Fibroblast of mammary gland (primary cell): Measurements from ENCODE around the gene ALG5.
A peak's percentile ranks its signal among the peaks of the same experiment; 100 is the strongest.

ENCODE experiments used
- DNase-seq: peaks from one replicate; pipeline ENCODE4 v3.0.0-alpha.2; 2010; ENCODE audit warnings: low read depth
- H3K4me3 ChIP-seq: 2 replicates; pipeline ENCODE4 v1.5.1; 2011; ENCODE audit warnings: low read depth, mild to moderate bottlenecking, low read length, moderate library complexity; ENCODE audit not compliant: control insufficient read depth
- TF ChIP-seq, protein P1 (sequence below): conservative IDR thresholded peaks from 2 replicates; pipeline ENCODE4 v1.5.1; 2011; ENCODE audit warnings: low read depth, low read length, inconsistent platforms; ENCODE audit not compliant: control insufficient read depth, insufficient read depth

The ALG5 gene

DNA sequence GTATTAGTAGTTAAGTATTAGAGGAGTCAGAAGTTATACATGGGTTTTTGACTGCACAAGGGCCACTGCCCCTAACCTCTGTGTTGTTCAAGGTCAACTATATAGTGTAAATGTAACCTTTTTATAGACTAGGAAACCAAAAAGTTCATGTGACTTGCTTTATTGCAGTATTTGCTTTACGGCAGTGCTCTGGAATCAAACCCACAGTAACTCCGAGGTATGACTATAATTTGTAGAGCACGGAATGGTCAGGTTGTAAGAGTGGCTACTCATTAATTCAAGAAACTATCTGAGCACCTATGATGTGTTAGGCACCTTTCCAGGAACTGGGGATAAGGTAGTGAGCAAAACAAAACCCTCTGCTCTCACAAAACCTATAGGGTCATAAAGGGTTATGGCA lies 38.1 kb upstream of the ALG5 start:
- no peak for DNase-seq
- TF ChIP-seq, protein P1, sequence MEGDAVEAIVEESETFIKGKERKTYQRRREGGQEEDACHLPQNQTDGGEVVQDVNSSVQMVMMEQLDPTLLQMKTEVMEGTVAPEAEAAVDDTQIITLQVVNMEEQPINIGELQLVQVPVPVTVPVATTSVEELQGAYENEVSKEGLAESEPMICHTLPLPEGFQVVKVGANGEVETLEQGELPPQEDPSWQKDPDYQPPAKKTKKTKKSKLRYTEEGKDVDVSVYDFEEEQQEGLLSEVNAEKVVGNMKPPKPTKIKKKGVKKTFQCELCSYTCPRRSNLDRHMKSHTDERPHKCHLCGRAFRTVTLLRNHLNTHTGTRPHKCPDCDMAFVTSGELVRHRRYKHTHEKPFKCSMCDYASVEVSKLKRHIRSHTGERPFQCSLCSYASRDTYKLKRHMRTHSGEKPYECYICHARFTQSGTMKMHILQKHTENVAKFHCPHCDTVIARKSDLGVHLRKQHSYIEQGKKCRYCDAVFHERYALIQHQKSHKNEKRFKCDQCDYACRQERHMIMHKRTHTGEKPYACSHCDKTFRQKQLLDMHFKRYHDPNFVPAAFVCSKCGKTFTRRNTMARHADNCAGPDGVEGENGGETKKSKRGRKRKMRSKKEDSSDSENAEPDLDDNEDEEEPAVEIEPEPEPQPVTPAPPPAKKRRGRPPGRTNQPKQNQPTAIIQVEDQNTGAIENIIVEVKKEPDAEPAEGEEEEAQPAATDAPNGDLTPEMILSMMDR, result no peak

DNA sequence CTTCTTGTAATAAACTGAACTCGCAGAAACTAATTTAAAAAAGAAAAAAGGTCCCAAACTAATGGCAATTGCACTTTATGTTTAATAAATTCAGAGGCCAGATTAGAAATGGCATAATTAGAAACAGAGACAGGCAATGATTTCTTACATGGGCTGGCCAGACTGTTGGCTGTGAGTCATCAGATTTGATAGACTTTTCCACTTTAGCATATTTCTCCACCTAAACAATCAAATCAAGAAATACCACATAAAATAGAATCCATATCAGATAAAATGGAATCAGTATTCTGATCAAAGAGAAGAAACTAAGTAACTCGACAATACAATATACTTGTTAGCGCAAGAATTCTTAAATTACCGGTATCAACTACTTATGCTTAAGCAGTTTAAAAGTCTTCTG lies 30.5 kb upstream of the ALG5 start:
- DNase-seq, result peak; percentile 60
- TF ChIP-seq, protein P1, result no peak
- no peak overlapping the region for H3K4me3 ChIP-seq

More for the DNA sequence above, 38.1 kb upstream of the ALG5 start:
- no peak overlapping the region for H3K4me3 ChIP-seq

DNA sequence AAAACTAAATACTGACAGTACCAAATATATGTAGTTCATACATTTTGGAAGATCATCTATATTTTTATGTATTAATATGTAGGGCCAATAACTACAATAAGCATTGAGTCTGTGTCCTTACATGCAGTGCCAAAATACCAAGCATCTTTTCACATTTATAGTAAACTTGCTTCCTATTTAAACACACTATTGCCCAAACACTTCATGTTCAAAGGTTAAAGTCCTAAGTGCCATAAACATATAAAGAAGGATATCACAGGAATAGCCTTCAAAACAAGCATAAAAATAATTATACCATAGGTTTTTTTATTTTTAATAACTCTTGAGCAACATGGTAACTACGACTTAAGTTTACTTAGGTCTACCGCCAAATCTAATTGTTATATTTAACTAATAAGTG lies 28.5 kb upstream of the ALG5 start:
- H3K4me3 ChIP-seq, result no peak overlapping the region
- TF ChIP-seq, protein P1, result no peak
- no peak for DNase-seq

DNA sequence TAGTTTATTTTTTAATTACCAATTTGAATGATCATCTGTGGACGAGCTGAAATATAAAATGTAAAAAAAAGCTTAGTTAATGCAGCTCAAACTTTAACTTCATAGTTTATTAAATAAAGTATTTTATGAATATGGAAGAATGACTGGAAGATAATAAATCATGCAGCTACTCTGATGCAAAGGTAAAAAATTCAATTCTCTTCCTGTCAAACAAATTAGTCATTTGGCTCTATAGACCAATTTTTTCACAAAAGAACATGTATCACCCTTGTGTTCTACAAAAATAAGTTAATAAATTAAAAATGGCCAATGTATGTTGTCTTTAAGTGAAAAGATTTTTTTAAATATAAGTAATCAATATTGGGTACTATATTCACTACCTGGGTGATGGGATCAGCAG lies 27.6 kb upstream of the ALG5 start:
- no peak overlapping the region for H3K4me3 ChIP-seq
- TF ChIP-seq, protein P1, result no peak
- DNase-seq, result no peak

DNA sequence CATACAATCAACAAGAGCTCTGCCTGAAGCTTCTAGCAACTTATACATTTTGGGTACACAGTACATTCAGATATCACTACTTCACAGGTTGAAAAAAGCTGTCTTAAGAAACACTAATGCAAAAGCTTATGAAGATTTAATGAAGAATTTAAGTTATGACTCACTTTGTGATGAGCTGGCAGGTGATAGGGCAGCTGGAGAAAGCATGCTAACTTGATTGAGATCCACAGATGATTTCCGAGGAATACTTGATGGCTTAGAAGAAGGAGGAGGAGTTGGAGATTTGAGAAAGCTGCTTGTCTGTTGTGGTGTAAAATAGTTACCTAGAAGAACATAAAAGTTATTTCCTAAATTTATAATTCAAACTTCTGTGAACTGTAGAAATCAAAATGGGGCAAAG lies 24.7 kb upstream of the ALG5 start:
- TF ChIP-seq, protein P1, result no peak
- no peak overlapping the region for H3K4me3 ChIP-seq
- DNase-seq, result peak; percentile 71

DNA sequence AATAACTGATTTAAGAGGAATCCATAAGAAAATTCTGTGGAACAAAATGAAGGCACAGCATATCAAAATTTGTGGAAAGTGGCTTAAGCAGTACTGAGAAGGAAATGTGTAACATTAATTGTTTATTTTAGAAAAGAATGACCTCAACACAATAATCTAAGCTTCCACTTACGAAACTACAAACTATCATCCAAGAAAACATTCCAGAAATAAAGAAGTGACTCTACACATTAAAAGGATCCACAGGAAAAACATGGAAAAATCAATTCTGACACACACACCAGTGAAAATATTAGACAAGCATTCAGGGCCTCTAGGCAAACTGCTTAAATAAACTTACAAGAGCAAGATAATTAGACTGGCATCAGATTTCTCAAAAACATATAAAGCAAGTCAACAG lies 15.5 kb upstream of the ALG5 start:
- TF ChIP-seq, protein P1, result no peak
- DNase-seq, result no peak

DNA sequence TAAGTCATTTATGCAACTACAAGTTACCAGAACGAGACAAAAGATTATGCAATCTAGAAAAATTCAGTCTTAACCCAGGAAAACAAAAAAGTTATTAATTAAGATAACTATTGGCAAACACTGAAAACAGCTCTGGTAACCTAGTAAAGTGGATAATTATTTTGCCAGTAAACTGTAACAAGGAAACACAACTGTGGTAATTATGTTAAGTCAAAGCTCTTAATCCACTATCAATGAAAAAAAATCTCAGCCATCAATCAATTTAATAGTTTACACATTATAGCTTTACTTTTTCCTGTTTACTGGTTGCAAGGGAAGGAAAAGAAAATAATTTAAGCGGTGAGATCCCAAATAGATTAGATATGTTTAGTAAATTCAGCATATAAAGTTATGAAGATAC lies 12.6 kb upstream of the ALG5 start:
- TF ChIP-seq, protein P1, result no peak
- H3K4me3 ChIP-seq, result no peak overlapping the region
- no peak for DNase-seq

More for the DNA sequence above, 15.5 kb upstream of the ALG5 start:
- H3K4me3 ChIP-seq, result no peak overlapping the region
